A673 (cell line): ENCODE results near the gene BCAS1.

ENCODE experiments used
- CTCF ChIP-seq: fragments of 300-800, 200-600 bp; sonication (generic); conservative IDR thresholded peaks from 2 replicates; pipeline ENCODE4 v1.5.1; 2017; ENCODE audit warnings: low read depth, mild to moderate bottlenecking, antibody characterized with exemption, low read length, moderate library complexity, mixed read lengths
- EZH2 ChIP-seq: fragments of 200-600 bp; sonication (generic); IDR thresholded peaks from 2 replicates; pipeline ENCODE4 v1.6.1; 2017; ENCODE audit warnings: borderline replicate concordance, low read depth, mild to moderate bottlenecking, mixed read lengths, antibody characterized with exemption, low read length; ENCODE audit not compliant: poor library complexity, severe bottlenecking

- TF ChIP-seq CTCF (no peak), EZH2 (no peak)
Observed at GRCh38 chr20:53974785-53975555, 95.4 kb downstream of the BCAS1 start.
